G401 (cell line): Measurements from ENCODE around the gene PEX5L. TPM values are rescaled to one million over a fixed set of nuclear protein-coding genes. Genes with fewer than 3 reads are reported as not detected.

Source experiments
- DNase-seq: peaks from one replicate; pipeline ENCODE4 v3.0.0-alpha.2; 2015; ENCODE audit warnings: low spot score
- in situ Hi-C: cut with HindIII; loops from 2 replicates; pipeline ENCODE4 v1.10.0; 2016; ENCODE audit warnings: low sequenced_read_pairs, mixed read lengths
- total RNA-seq: library from RNA; depleted of rRNA; stranded (reverse); fragments of >200 nt; shearing (Covaris generic); gene quantifications from 2 replicates; pipeline ENCODE4 v1.2.3, GENCODE V29; 2014

The PEX5L gene
- total RNA-seq, 1 experiment from 2014 or later, result not detected

- in situ Hi-C loops, result no loop called here
- DNase-seq, result peak; percentile 35
Observed at GRCh38 chr3:179929091-179929529, 107.6 kb downstream of the PEX5L start.

GRCh38 chr3:179927191-179927590 lies 109.5 kb downstream of the PEX5L start:
- no peak for DNase-seq
- in situ Hi-C loops, result no loop called here

- no peak for DNase-seq
- in situ Hi-C loops, result no loop called here
Observed at GRCh38 chr3:179921951-179922350, 114.8 kb downstream of the PEX5L start.

- in situ Hi-C loops, result no loop called here
- DNase-seq, result no peak
Observed at GRCh38 chr3:179921500-179921899, 115.2 kb downstream of the PEX5L start.

GRCh38 chr3:179907784-179908482 lies 128.8 kb downstream of the PEX5L start:
- DNase-seq, result no peak
- in situ Hi-C loops, result no loop called here

- in situ Hi-C loops, result no loop called here
- DNase-seq, result no peak
Observed at GRCh38 chr3:179902061-179902460, 134.7 kb downstream of the PEX5L start.

GRCh38 chr3:179898024-179898423 lies 138.7 kb downstream of the PEX5L start:
- in situ Hi-C loops, result no loop called here
- DNase-seq, result no peak

GRCh38 chr3:179897231-179897630 lies 139.5 kb downstream of the PEX5L start:
- no peak for DNase-seq

GRCh38 chr3:179896507-179896906 lies 140.2 kb downstream of the PEX5L start:
- in situ Hi-C loops, result no loop called here
- no peak for DNase-seq

More at GRCh38 chr3:179897231-179897630, 139.5 kb downstream of the PEX5L start:
- in situ Hi-C loops, result no loop called here

GRCh38 chr3:179895330-179895729 lies 141.4 kb downstream of the PEX5L start:
- in situ Hi-C loops, result no loop called here
- no peak for DNase-seq

- no peak for DNase-seq
- in situ Hi-C loops, result no loop called here
Observed at GRCh38 chr3:179887295-179887943, 149.3 kb downstream of the PEX5L start.

GRCh38 chr3:179885950-179886349 lies 150.8 kb downstream of the PEX5L start:
- in situ Hi-C loops, result no loop called here
- no peak for DNase-seq

GRCh38 chr3:179884136-179884535 lies 152.6 kb downstream of the PEX5L start:
- no peak for DNase-seq
- in situ Hi-C loops, result no loop called here

GRCh38 chr3:179882292-179882691 lies 154.4 kb downstream of the PEX5L start:
- in situ Hi-C loops, result no loop called here
- DNase-seq, result no peak

- in situ Hi-C loops, result no loop called here
- DNase-seq, result no peak
Observed at GRCh38 chr3:179881791-179882190, 154.9 kb downstream of the PEX5L start.

- no peak for DNase-seq
- in situ Hi-C loops, result no loop called here
Observed at GRCh38 chr3:179880868-179881267, 155.9 kb downstream of the PEX5L start.

- in situ Hi-C loops, result no loop called here
Observed at GRCh38 chr3:179876440-179876839, 160.3 kb downstream of the PEX5L start.

GRCh38 chr3:179872842-179873241 lies 163.9 kb downstream of the PEX5L start:
- in situ Hi-C loops, result no loop called here

More at GRCh38 chr3:179876440-179876839, 160.3 kb downstream of the PEX5L start:
- no peak for DNase-seq

GRCh38 chr3:179871782-179872181 lies 165.0 kb downstream of the PEX5L start:
- in situ Hi-C loops, result no loop called here
- no peak for DNase-seq

More at GRCh38 chr3:179872842-179873241, 163.9 kb downstream of the PEX5L start:
- DNase-seq, result no peak

GRCh38 chr3:179868715-179869114 lies 168.0 kb downstream of the PEX5L start:
- DNase-seq, result no peak
- in situ Hi-C loops, result no loop called here

- in situ Hi-C loops, result no loop called here
Observed at GRCh38 chr3:179867961-179868360, 168.8 kb downstream of the PEX5L start.

More at GRCh38 chr3:179867961-179868360, 168.8 kb downstream of the PEX5L start:
- no peak for DNase-seq
